LNCAP (cell line): ENCODE data around the gene PCSK7.

ENCODE experiments used
- TF ChIP-seq, protein P1 (sequence below): fragments of 450-650 bp; IDR thresholded peaks from 2 replicates; pipeline ENCODE4 v1.5.1; 2017; ENCODE audit warnings: mild to moderate bottlenecking

The PCSK7 gene

GRCh38 chr11:117191680-117192400 is 40.0 kb downstream of the PCSK7 start:
- TF ChIP-seq, protein P1, sequence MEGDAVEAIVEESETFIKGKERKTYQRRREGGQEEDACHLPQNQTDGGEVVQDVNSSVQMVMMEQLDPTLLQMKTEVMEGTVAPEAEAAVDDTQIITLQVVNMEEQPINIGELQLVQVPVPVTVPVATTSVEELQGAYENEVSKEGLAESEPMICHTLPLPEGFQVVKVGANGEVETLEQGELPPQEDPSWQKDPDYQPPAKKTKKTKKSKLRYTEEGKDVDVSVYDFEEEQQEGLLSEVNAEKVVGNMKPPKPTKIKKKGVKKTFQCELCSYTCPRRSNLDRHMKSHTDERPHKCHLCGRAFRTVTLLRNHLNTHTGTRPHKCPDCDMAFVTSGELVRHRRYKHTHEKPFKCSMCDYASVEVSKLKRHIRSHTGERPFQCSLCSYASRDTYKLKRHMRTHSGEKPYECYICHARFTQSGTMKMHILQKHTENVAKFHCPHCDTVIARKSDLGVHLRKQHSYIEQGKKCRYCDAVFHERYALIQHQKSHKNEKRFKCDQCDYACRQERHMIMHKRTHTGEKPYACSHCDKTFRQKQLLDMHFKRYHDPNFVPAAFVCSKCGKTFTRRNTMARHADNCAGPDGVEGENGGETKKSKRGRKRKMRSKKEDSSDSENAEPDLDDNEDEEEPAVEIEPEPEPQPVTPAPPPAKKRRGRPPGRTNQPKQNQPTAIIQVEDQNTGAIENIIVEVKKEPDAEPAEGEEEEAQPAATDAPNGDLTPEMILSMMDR = no peak

DNA sequence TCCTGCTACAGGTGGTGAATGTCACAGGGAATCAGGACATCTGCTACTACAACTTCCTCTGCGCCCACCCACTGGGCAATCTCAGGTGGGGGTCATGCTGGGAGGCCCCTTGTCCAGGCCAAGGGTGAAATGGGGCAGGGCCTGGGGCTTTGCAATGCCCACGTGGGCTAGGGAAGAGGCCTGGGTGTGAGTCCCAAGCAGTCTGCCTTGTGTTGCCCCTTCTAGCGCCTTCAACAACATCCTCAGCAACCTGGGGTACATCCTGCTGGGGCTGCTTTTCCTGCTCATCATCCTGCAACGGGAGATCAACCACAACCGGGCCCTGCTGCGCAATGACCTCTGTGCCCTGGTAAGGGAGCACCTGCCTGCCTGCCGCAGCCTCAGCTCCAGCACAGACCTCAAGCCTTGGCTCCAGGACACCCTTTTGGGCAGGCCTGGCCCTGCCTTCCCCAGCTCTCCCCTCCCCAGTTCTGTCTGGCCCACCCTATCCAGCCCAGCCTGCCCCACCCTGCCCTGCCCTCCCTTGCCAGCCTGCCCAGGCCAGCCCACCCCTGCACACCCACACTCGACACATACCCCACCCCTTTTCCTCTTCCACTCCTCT is 41.8 kb downstream of the PCSK7 start:
- TF ChIP-seq, protein P1 = no peak

GRCh38 chr11:117189191-117189940 is 42.5 kb downstream of the PCSK7 start:
- TF ChIP-seq, protein P1 = no peak

GRCh38 chr11:117188620-117189081 is 43.2 kb downstream of the PCSK7 start:
- TF ChIP-seq, protein P1 = no peak

GRCh38 chr11:117187799-117188481 is 43.9 kb downstream of the PCSK7 start:
- TF ChIP-seq, protein P1 = no peak

GRCh38 chr11:117187428-117187798 is 44.5 kb downstream of the PCSK7 start:
- TF ChIP-seq, protein P1 = no peak

DNA sequence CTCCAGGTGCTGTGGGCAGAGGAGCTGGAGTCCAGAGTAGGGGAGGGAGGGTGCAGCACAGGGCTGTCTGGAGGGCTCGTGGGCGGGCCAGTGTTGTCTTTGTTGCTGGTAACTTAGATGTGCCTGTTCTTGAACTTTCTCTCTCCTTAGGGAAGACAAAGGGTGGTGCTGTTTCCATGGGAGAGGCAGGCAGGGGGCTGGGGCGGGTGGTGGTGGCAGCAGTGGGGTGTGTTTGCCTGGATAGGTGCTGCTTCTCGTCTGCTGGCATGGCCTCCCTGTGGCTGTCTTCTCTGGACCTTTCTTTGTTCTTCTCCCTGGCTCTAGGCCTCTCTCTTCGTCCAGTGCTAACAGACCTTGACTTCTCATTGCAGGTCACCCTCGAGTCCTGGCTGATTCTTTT is 44.9 kb downstream of the PCSK7 start:
- TF ChIP-seq, protein P1 = no peak
